ENCODE data around the gene SCTR. TPM values are rescaled to one million over a fixed set of nuclear protein-coding genes. Genes with fewer than 3 reads are reported as not detected.

Gene SCTR
- total RNA-seq, 1 experiment from 2014 or later: not detected

DNA sequence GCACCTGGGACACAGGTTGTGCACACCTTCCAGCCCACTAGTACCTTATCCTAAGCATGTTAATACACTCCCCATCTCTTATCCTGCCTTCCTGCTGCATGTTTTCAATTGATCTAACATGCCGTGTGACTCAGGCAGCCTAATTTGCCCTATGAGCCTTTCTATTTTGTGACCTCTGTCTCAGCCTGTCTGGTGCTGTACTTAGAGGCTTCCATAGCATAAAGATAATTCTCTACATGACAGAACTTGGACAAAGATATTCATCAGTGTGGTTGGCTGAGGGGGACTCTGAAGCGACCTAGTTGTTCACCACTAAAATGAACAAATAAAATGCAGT lies 101.2 kb downstream of the SCTR start:
- no peak for DNase-seq (ENCODE audit: low read depth, low spot score)
- intact Hi-C loops (cut with micrococcal nuclease; ENCODE audit: unreplicated experiment): no loop called here
- no peak for ATAC-seq
- Histone ChIP-seq H3K4me3 (ENCODE audit: low read depth in 2 of 2, low read length in 2 of 2) (no peak overlapping the region), H3K36me3 (ENCODE audit: control insufficient read depth, insufficient read depth, low read length) (no peaks in the 10 kb centered on the region), H3K27ac (ENCODE audit: low read length) (no peak overlapping the region), H3K9me3 (ENCODE audit: control insufficient read depth, insufficient read depth, low read depth, low read length) (no peaks in the 10 kb centered on the region), H3K4me1 (ENCODE audit: control insufficient read depth, insufficient read depth, low read length) (no peaks in the 10 kb centered on the region), H3K27me3 (ENCODE audit: control insufficient read depth, insufficient read depth, low read length) (peaks cover 16% of the 10 kb centered on the region)
- no TSS peak for BruUV-seq (replicated peaks)
- TF ChIP-seq REST (IDR thresholded peaks at IDR 0.05; ENCODE audit: insufficient read depth in 1 of 2, low read depth in 2 of 2, low read length in 1 of 2) (no peak), SIN3A (IDR thresholded peaks at IDR 0.05; ENCODE audit: borderline replicate concordance, insufficient read depth, low read depth, low read length) (no peak), TCF7L2 (IDR thresholded peaks at IDR 0.05; ENCODE audit: low read depth, low read length) (no peak), CTCF (IDR thresholded peaks at IDR 0.05) (no peak), POLR2AphosphoS5 (IDR thresholded peaks at IDR 0.05; ENCODE audit: low read depth, low read length) (no peak)
- CTCF ChIA-PET: no interaction called here
- in situ Hi-C loops (cut with HindIII; ENCODE audit: low pct_unique_long_range_greater_than_20kb, low sequenced_read_pairs): no loop called here
- POLR2A ChIA-PET: no interaction called here

DNA sequence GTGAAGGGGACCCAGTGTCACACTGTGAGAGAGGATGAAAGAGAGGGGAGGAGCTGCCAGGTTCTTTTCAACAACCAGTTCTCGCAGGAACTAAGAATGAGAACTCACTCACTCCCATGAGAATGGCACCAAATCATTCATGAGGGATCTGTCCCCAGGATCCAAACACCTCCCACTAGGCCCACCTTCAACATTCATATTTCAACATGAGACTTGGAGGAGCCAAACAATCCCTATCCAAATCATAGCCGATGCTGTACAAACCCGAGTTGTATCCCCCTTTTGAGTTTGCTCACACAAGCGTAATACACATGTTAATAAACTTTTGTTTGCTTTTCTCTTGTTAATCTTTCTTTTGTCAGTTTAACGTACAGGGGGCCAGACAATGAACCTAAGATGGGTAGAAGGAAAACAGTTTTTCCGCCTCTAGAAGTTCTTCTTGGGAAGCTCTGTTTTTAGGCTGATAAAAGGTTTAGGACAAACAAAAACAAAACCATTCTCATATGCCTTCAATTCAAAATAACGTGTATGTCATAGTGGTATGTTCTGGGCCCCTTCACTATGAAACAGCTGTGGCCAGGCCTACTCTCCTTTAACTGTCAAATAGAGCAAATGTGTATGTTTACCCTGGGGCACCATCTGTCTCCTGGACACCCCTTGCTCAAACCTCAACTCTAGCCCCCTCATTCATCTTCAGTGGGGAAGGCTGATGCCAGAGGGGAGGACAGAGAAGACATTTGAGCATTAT lies 101.7 kb downstream of the SCTR start:
- intact Hi-C loops (cut with micrococcal nuclease; ENCODE audit: unreplicated experiment): no loop called here
- peaks cover 14% of the 10 kb centered on the region for H3K27me3 ChIP-seq (ENCODE audit: control insufficient read depth, insufficient read depth, low read length)
- H3K36me3 ChIP-seq (ENCODE audit: control insufficient read depth, insufficient read depth, low read length): no peaks in the 10 kb centered on the region
- in situ Hi-C loops (cut with HindIII; ENCODE audit: low pct_unique_long_range_greater_than_20kb, low sequenced_read_pairs): no loop called here
- no peaks in the 10 kb centered on the region for H3K9me3 ChIP-seq (ENCODE audit: control insufficient read depth, insufficient read depth, low read depth, low read length)
- H3K4me3 ChIP-seq (ENCODE audit: low read depth in 2 of 2, low read length in 2 of 2): no peak overlapping the region
- ATAC-seq: no peak
- BruUV-seq (replicated peaks): no TSS peak
- no peaks in the 10 kb centered on the region for H3K4me1 ChIP-seq (ENCODE audit: control insufficient read depth, insufficient read depth, low read length)
- POLR2A ChIA-PET: no interaction called here
- no peak for DNase-seq (ENCODE audit: low read depth, low spot score)
- H3K27ac ChIP-seq (ENCODE audit: low read length): no peak overlapping the region
- TF ChIP-seq REST (IDR thresholded peaks at IDR 0.05; ENCODE audit: insufficient read depth in 1 of 2, low read depth in 2 of 2, low read length in 1 of 2): no peak
- no peak for TF ChIP-seq TCF7L2 (IDR thresholded peaks at IDR 0.05; ENCODE audit: low read depth, low read length)
- TF ChIP-seq SIN3A (IDR thresholded peaks at IDR 0.05; ENCODE audit: borderline replicate concordance, insufficient read depth, low read depth, low read length): no peak
- TF ChIP-seq POLR2AphosphoS5 (IDR thresholded peaks at IDR 0.05; ENCODE audit: low read depth, low read length): no peak
- no peak for TF ChIP-seq CTCF (IDR thresholded peaks at IDR 0.05)
- CTCF ChIA-PET: no interaction called here

All from Panc1 (cell line).